MM.1S (cell line): Measurements from ENCODE around the gene LIN37.

ENCODE experiments used
- CTCF ChIP-seq: fragments of 300-600 bp; sonication (generic); IDR thresholded peaks from 2 replicates; pipeline ENCODE4 v1.5.1; 2016; ENCODE audit warnings: antibody characterized with exemption, low read length, mixed read lengths
- EZH2 ChIP-seq: fragments of 300-600 bp; sonication (generic); optimal IDR thresholded peaks from 2 replicates; pipeline ENCODE3; 2017; ENCODE audit warnings: low read depth, mild to moderate bottlenecking, antibody characterized with exemption, low read length, mixed read lengths

- TF ChIP-seq EZH2 (no peak), CTCF (no peak)
Observed at GRCh38 chr19:35746087-35746462, 2.3 kb upstream of the LIN37 start.
